HEK293 (cell line): ENCODE measurements around the gene DMBT1.

Experiments
- CTCF ChIA-PET: fragments of 350-600 bp; formaldehyde crosslinking; extraction: SDS; loops from one replicate; lab custom pipeline; 2021; ENCODE audit warnings: antibody characterized with exemption; lab: Yijun Ruan, JAX
- POLR2A ChIA-PET: fragments of 300-600 bp; formaldehyde crosslinking; extraction: SDS; loops from one replicate; lab custom pipeline; 2020; ENCODE audit warnings: antibody characterized with exemption, inconsistent platforms; lab: Yijun Ruan, JAX
- H3K27ac ChIP-seq: fragments of 200-500 bp; sonication (Bioruptor generic); 2 replicates; pipeline ENCODE4 v1.5.1; 2014; ENCODE audit warnings: low read depth, low read length, control low read depth, inconsistent platforms; ENCODE audit errors: extremely low read depth
- H3K36me3 ChIP-seq, 2 experiments: fragments of 200-500 bp in 1 of 2; sonication (Bioruptor generic) in 1 of 2; 1 replicate in 1 of 2; 2 replicates in 1 of 2; pipeline ENCODE4 v1.5.1; 2014 to 2017; ENCODE audit warnings: inconsistent platforms in 2 of 2, low read length in 2 of 2; ENCODE audit not compliant: control insufficient read depth in 2 of 2, insufficient read depth in 1 of 2
- H3K4me1 ChIP-seq: fragments of 200-500 bp; sonication (Bioruptor generic); 2 replicates; pipeline ENCODE4 v1.5.1; 2014; ENCODE audit warnings: mild to moderate bottlenecking, low read length, inconsistent platforms; ENCODE audit not compliant: control insufficient read depth, insufficient read depth
- H3K4me3 ChIP-seq: 2 replicates; pipeline ENCODE4 v1.5.1; 2011; ENCODE audit warnings: low read depth, mild to moderate bottlenecking, control low read depth, low read length, moderate library complexity
- H3K9me3 ChIP-seq: fragments of 200-500 bp; sonication (Bioruptor generic); 2 replicates; pipeline ENCODE4 v1.5.1; 2014; ENCODE audit warnings: low read depth, low read length, inconsistent platforms; ENCODE audit not compliant: control insufficient read depth, insufficient read depth
- KLF1 ChIP-seq: fragments of 450-650 bp; formaldehyde crosslinking; IDR thresholded peaks from 2 replicates; pipeline ENCODE4 v1.5.1; 2016; ENCODE audit warnings: missing biosample characterization, missing genetic modification characterization
- MYNN ChIP-seq: fragments of 450-650 bp; formaldehyde crosslinking; IDR thresholded peaks from 2 replicates; pipeline ENCODE4 v1.5.1; 2016; ENCODE audit warnings: missing biosample characterization, missing genetic modification characterization, borderline replicate concordance
- RBAK ChIP-seq: fragments of 450-650 bp; formaldehyde crosslinking; IDR thresholded peaks from 2 replicates; pipeline ENCODE4 v1.5.1; 2016; ENCODE audit warnings: missing biosample characterization, missing genetic modification characterization
- SALL2 ChIP-seq: fragments of 450-650 bp; formaldehyde crosslinking; IDR thresholded peaks from 2 replicates; pipeline ENCODE4 v1.5.0; 2017; ENCODE audit warnings: missing biosample characterization, mild to moderate bottlenecking, missing genetic modification characterization, borderline replicate concordance
- ZNF133 ChIP-seq: fragments of 450-650 bp; formaldehyde crosslinking; IDR thresholded peaks from 2 replicates; pipeline ENCODE4 v1.5.1; 2016; ENCODE audit warnings: missing biosample characterization, missing genetic modification characterization
- ZNF138 ChIP-seq: fragments of 450-650 bp; formaldehyde crosslinking; IDR thresholded peaks from 2 replicates; pipeline ENCODE4 v1.5.1; 2016; ENCODE audit warnings: missing biosample characterization, missing genetic modification characterization, borderline replicate concordance
- ZNF155 ChIP-seq: fragments of 450-650 bp; formaldehyde crosslinking; IDR thresholded peaks from 2 replicates; pipeline ENCODE4 v1.5.1; 2016; ENCODE audit warnings: missing biosample characterization, missing genetic modification characterization
- ZNF175 ChIP-seq: fragments of 450-650 bp; formaldehyde crosslinking; IDR thresholded peaks from 2 replicates; pipeline ENCODE4 v1.5.1; 2016; ENCODE audit warnings: missing biosample characterization, missing genetic modification characterization
- ZNF202 ChIP-seq: fragments of 450-650 bp; formaldehyde crosslinking; IDR thresholded peaks from 2 replicates; pipeline ENCODE4 v1.5.1; 2016; ENCODE audit warnings: missing biosample characterization, missing genetic modification characterization, borderline replicate concordance
- ZNF292 ChIP-seq: fragments of 450-650 bp; formaldehyde crosslinking; IDR thresholded peaks from 2 replicates; pipeline ENCODE4 v1.5.1; 2016; ENCODE audit warnings: low read depth, missing biosample characterization, missing genetic modification characterization, borderline replicate concordance
- ZNF510 ChIP-seq: fragments of 450-650 bp; formaldehyde crosslinking; IDR thresholded peaks from 2 replicates; pipeline ENCODE4 v1.5.1; 2018; ENCODE audit warnings: mild to moderate bottlenecking, missing genetic modification characterization, missing biosample characterization; ENCODE audit not compliant: insufficient replicate concordance
- ZNF664 ChIP-seq: fragments of 450-650 bp; formaldehyde crosslinking; IDR thresholded peaks from 2 replicates; pipeline ENCODE4 v1.5.1; 2016; ENCODE audit warnings: missing biosample characterization, missing genetic modification characterization
- ZNF837 ChIP-seq: fragments of 450-650 bp; formaldehyde crosslinking; IDR thresholded peaks from 2 replicates; pipeline ENCODE4 v1.5.1; 2016; ENCODE audit warnings: missing biosample characterization, missing genetic modification characterization
- ZNF843 ChIP-seq: fragments of 450-650 bp; formaldehyde crosslinking; IDR thresholded peaks from 2 replicates; pipeline ENCODE4 v1.5.1; 2016; ENCODE audit warnings: missing biosample characterization, missing genetic modification characterization
- ZXDB ChIP-seq: fragments of 450-650 bp; formaldehyde crosslinking; IDR thresholded peaks from 2 replicates; pipeline ENCODE4 v1.5.1; 2016; ENCODE audit warnings: missing biosample characterization, missing genetic modification characterization
- TF ChIP-seq, protein P1 (sequence below): fragments of 450-650 bp; formaldehyde crosslinking; optimal IDR thresholded peaks from 2 replicates; pipeline ENCODE3; 2016; ENCODE audit warnings: missing biosample characterization, mild to moderate bottlenecking, missing genetic modification characterization
- TF ChIP-seq, protein P2 (sequence below): fragments of 450-650 bp; formaldehyde crosslinking; IDR thresholded peaks from 2 replicates; pipeline ENCODE4 v1.5.1; 2017; ENCODE audit warnings: missing biosample characterization, missing genetic modification characterization
- TF ChIP-seq, protein P3 (sequence below): fragments of 450-650 bp; IDR thresholded peaks from 2 replicates; pipeline ENCODE4 v1.5.1; 2018; ENCODE audit warnings: missing biosample characterization, missing genetic modification characterization
- TF ChIP-seq, protein P4 (sequence below): fragments of 450-650 bp; formaldehyde crosslinking; IDR thresholded peaks from 2 replicates; pipeline ENCODE4 v1.5.1; 2016; ENCODE audit warnings: missing biosample characterization, missing genetic modification characterization

DMBT1 gene

DNA sequence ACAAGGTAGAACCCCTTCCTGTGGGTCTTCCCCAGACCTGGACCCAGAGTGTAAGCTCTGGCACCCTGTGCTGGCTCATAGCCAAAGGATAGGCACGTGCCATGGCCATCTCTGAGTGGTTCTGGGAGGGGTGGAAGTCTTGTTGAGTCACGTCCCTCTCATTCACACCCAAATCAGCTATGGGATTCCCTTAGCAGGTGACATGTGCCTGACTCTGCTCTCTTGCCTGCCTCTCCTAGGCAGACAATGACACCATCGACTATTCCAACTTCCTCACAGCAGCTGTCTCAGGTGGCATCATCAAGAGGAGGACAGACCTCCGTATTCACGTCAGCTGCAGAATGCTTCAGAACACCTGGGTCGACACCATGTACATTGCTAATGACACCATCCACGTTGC lies 79.2 kb downstream of the DMBT1 start:
- POLR2A ChIA-PET, result no interaction called here
- CTCF ChIA-PET, result no interaction called here

DNA sequence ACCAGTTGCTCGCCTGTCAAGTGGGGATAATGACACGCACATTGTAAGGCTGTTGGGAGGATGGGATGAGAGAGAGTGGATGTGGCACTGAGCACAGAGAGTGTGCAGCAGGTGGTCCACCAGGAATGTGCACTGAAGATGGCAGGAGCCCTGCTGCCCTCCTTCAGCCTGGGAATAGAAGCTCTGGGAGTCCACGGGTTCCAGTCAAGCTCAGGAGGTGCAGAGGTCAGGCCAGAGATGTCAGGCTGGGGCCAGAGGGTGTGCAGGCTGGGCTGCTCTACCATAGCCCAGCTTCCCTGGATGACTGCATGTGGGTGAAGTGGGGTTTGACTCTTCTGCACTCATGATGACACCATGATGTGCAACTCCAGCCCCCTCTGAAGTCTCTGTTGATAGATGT lies 80.4 kb downstream of the DMBT1 start:
- Histone ChIP-seq H3K4me1 (no peaks in the 10 kb centered on the region), H3K36me3 (no peaks in the 10 kb centered on the region), H3K4me3 (no peak overlapping the region), H3K9me3 (no peaks in the 10 kb centered on the region), H3K27ac (no peak overlapping the region)
- TF ChIP-seq, protein P1, sequence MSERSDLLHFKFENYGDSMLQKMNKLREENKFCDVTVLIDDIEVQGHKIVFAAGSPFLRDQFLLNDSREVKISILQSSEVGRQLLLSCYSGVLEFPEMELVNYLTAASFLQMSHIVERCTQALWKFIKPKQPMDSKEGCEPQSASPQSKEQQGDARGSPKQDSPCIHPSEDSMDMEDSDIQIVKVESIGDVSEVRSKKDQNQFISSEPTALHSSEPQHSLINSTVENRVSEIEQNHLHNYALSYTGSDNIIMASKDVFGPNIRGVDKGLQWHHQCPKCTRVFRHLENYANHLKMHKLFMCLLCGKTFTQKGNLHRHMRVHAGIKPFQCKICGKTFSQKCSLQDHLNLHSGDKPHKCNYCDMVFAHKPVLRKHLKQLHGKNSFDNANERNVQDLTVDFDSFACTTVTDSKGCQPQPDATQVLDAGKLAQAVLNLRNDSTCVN (tag by site-specific recombination), result no peak
- TF ChIP-seq ZNF843 (tag by site-specific recombination) (no peak), ZNF292 (no peak)
- TF ChIP-seq, protein P2, sequence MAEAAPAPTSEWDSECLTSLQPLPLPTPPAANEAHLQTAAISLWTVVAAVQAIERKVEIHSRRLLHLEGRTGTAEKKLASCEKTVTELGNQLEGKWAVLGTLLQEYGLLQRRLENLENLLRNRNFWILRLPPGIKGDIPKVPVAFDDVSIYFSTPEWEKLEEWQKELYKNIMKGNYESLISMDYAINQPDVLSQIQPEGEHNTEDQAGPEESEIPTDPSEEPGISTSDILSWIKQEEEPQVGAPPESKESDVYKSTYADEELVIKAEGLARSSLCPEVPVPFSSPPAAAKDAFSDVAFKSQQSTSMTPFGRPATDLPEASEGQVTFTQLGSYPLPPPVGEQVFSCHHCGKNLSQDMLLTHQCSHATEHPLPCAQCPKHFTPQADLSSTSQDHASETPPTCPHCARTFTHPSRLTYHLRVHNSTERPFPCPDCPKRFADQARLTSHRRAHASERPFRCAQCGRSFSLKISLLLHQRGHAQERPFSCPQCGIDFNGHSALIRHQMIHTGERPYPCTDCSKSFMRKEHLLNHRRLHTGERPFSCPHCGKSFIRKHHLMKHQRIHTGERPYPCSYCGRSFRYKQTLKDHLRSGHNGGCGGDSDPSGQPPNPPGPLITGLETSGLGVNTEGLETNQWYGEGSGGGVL (tag by site-specific recombination), result no peak
- ChIA-PET POLR2A (no interaction called here), CTCF (no interaction called here)

More for the DNA sequence above, 79.2 kb downstream of the DMBT1 start:
- Histone ChIP-seq H3K9me3 (no peaks in the 10 kb centered on the region), H3K36me3 (no peaks in the 10 kb centered on the region), H3K4me1 (no peaks in the 10 kb centered on the region), H3K27ac (no peak overlapping the region), H3K4me3 (no peak overlapping the region)
- TF ChIP-seq, protein P3, sequence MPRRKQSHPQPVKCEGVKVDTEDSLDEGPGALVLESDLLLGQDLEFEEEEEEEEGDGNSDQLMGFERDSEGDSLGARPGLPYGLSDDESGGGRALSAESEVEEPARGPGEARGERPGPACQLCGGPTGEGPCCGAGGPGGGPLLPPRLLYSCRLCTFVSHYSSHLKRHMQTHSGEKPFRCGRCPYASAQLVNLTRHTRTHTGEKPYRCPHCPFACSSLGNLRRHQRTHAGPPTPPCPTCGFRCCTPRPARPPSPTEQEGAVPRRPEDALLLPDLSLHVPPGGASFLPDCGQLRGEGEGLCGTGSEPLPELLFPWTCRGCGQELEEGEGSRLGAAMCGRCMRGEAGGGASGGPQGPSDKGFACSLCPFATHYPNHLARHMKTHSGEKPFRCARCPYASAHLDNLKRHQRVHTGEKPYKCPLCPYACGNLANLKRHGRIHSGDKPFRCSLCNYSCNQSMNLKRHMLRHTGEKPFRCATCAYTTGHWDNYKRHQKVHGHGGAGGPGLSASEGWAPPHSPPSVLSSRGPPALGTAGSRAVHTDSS, result no peak
- TF ChIP-seq ZXDB (tag by site-specific recombination) (no peak), MYNN (tag by site-specific recombination) (no peak), ZNF133 (no peak), ZNF510 (tag by site-specific recombination) (no peak), SALL2 (tag by site-specific recombination) (no peak), ZNF175 (tag by site-specific recombination) (no peak), ZNF837 (no peak), RBAK (no peak), KLF1 (tag by site-specific recombination) (no peak), ZNF664 (tag by site-specific recombination) (no peak), ZNF155 (tag by site-specific recombination) (no peak), ZNF202 (no peak), ZNF138 (tag by site-specific recombination) (no peak)
- TF ChIP-seq, protein P4, sequence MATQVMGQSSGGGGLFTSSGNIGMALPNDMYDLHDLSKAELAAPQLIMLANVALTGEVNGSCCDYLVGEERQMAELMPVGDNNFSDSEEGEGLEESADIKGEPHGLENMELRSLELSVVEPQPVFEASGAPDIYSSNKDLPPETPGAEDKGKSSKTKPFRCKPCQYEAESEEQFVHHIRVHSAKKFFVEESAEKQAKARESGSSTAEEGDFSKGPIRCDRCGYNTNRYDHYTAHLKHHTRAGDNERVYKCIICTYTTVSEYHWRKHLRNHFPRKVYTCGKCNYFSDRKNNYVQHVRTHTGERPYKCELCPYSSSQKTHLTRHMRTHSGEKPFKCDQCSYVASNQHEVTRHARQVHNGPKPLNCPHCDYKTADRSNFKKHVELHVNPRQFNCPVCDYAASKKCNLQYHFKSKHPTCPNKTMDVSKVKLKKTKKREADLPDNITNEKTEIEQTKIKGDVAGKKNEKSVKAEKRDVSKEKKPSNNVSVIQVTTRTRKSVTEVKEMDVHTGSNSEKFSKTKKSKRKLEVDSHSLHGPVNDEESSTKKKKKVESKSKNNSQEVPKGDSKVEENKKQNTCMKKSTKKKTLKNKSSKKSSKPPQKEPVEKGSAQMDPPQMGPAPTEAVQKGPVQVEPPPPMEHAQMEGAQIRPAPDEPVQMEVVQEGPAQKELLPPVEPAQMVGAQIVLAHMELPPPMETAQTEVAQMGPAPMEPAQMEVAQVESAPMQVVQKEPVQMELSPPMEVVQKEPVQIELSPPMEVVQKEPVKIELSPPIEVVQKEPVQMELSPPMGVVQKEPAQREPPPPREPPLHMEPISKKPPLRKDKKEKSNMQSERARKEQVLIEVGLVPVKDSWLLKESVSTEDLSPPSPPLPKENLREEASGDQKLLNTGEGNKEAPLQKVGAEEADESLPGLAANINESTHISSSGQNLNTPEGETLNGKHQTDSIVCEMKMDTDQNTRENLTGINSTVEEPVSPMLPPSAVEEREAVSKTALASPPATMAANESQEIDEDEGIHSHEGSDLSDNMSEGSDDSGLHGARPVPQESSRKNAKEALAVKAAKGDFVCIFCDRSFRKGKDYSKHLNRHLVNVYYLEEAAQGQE, result no peak
